Caki2 (cell line): Measurements from ENCODE around the gene USP3. TPM values are rescaled to one million over a fixed set of nuclear protein-coding genes. Genes with fewer than 3 reads are reported as not detected.
"Not testable (repeated sequence)": the region's sequence is repeated elsewhere in the genome, so short reads cannot be mapped to it uniquely, and the experiment has no call there.

Source experiments
- DNase-seq: peaks from one replicate; pipeline ENCODE4 v3.0.0-alpha.2; 2015; ENCODE audit warnings: low read depth
- in situ Hi-C: cut with HindIII; loops from 2 replicates; pipeline ENCODE4 v1.10.0; 2016; ENCODE audit warnings: low sequenced_read_pairs, low pct_unique_long_range_greater_than_20kb, mixed read lengths
- total RNA-seq: library from RNA; depleted of rRNA; stranded (reverse); fragments of >200 nt; shearing (Covaris generic); gene quantifications from 2 replicates; pipeline ENCODE4 v1.2.3, GENCODE V29; 2014; ENCODE audit warnings: low replicate concordance

Gene USP3
- total RNA-seq, 1 experiment from 2014 or later: 41.2 TPM

- peak; percentile 98 for DNase-seq
- in situ Hi-C loops: no loop called here
These were observed 30.2 kb upstream of the USP3 start for GRCh38 chr15:63473999-63474809.

GRCh38 chr15:63474810-63475316, 29.5 kb upstream of the USP3 start:
- in situ Hi-C loops: no loop called here
- DNase-seq: peak; percentile 88

- no peak for DNase-seq
- in situ Hi-C loops: no loop called here
These were observed 28.7 kb upstream of the USP3 start for GRCh38 chr15:63475707-63476106.

- in situ Hi-C loops: no loop called here
- DNase-seq: peak; percentile 97
These were observed 28.2 kb upstream of the USP3 start for GRCh38 chr15:63476229-63476632.

GRCh38 chr15:63478243-63478642, 26.1 kb upstream of the USP3 start:
- no peak for DNase-seq
- in situ Hi-C loops: no loop called here

GRCh38 chr15:63480441-63480821, 24.0 kb upstream of the USP3 start:
- peak; percentile 21 for DNase-seq
- in situ Hi-C loops: no loop called here

GRCh38 chr15:63481105-63481810, 23.1 kb upstream of the USP3 start:
- in situ Hi-C loops: no loop called here
- DNase-seq: peak; percentile 91

- DNase-seq: no peak
- in situ Hi-C loops: no loop called here
These were observed 21.5 kb upstream of the USP3 start for GRCh38 chr15:63482874-63483323.

- DNase-seq: no peak
- in situ Hi-C loops: no loop called here
These were observed 20.6 kb upstream of the USP3 start for GRCh38 chr15:63483521-63484371.

- DNase-seq: no peak
These were observed 19.8 kb upstream of the USP3 start for GRCh38 chr15:63484433-63485186.

GRCh38 chr15:63487076-63487757, 17.2 kb upstream of the USP3 start:
- DNase-seq: peak; percentile 58
- in situ Hi-C loops: no loop called here

More at GRCh38 chr15:63484433-63485186, 19.8 kb upstream of the USP3 start:
- in situ Hi-C loops: no loop called here

GRCh38 chr15:63487758-63488397, 16.5 kb upstream of the USP3 start:
- in situ Hi-C loops, DNase-seq: not testable (repeated sequence)

- DNase-seq: no peak
- in situ Hi-C loops: no loop called here
These were observed 15.9 kb upstream of the USP3 start for GRCh38 chr15:63488398-63488960.

- in situ Hi-C loops: no loop called here
- DNase-seq: no peak
These were observed 15.0 kb upstream of the USP3 start for GRCh38 chr15:63489352-63489751.

GRCh38 chr15:63490345-63491034, 13.9 kb upstream of the USP3 start:
- in situ Hi-C loops: no loop called here

More at GRCh38 chr15:63490345-63491034, 13.9 kb upstream of the USP3 start:
- DNase-seq: no peak
